IPS DF 6.9 (cell line): Measurements from ENCODE around the gene DNAJB9.

Experiments
- DNase-seq: peaks from one replicate; pipeline ENCODE4 v3.0.0-alpha.2; 2013; ENCODE audit warnings: low read depth, low spot score
- H3K27ac ChIP-seq: one replicate; pipeline ENCODE4 v1.5.1; 2013; ENCODE audit warnings: low read length, control low read depth
- H3K27me3 ChIP-seq: 2 replicates; pipeline ENCODE4 v1.6.1; 2013; ENCODE audit warnings: mild to moderate bottlenecking, low read length; ENCODE audit not compliant: control insufficient read depth, insufficient read depth
- H3K36me3 ChIP-seq: 2 replicates; pipeline ENCODE4 v1.6.1; 2013; ENCODE audit warnings: low read length; ENCODE audit not compliant: control insufficient read depth, insufficient read depth
- H3K4me1 ChIP-seq: 2 replicates; pipeline ENCODE4 v1.6.1; 2013; ENCODE audit warnings: low read length; ENCODE audit not compliant: control insufficient read depth, insufficient read depth
- H3K4me3 ChIP-seq: 2 replicates; pipeline ENCODE4 v1.5.1; 2013; ENCODE audit warnings: mild to moderate bottlenecking, low read length
- H3K9me3 ChIP-seq: 2 replicates; pipeline ENCODE4 v1.6.1; 2013; ENCODE audit warnings: low read length, inconsistent platforms; ENCODE audit not compliant: control insufficient read depth, insufficient read depth
- WGBS: extraction: QIAGEN DNeasy Blood & Tissue Kit; methylation state at CpG from one replicate; pipeline ENCODE4 v1.1.7; 2013; ENCODE audit warnings: mixed read lengths, missing lambda C conversion rate; ENCODE audit not compliant: insufficient read length, insufficient coverage; 5-methylcytosine and 5-hydroxymethylcytosine counted together

The DNAJB9 gene

DNA sequence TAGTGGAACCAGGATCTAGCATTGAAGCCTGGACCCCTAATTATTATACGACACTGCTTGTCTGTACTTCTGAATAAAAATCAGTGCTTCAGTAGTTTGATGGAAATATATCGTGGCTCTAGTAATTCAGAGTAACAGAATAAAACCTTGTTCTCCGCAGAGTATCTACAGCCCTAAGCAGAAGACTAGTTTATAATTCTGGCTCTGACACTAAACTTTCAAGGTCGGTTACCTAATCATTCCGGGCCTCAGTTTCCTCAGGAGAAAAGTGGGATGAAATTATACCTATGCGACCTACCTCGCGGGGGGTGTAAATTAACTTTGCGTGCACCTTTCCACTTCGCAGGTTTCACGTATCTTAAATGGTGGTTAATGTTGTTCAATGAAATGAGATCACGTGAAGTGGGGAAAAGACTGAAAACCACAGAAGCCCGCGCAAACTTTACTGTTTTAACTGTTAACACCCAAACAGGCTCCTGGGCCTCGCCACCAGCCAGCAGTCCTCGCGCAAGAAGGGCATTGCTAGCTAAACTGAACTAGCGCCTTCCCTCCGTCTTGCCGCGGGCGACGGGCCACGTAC lies 783 bp upstream of the DNAJB9 start:
- no peaks in the 10 kb centered on the region; the same call in 1 of the 2 replicates for H3K4me1 ChIP-seq
- peak overlapping the region; percentile 61; the same call in 1 of the 2 replicates for H3K4me3 ChIP-seq
- DNase-seq: no peak
- no peaks in the 10 kb centered on the region for H3K9me3 ChIP-seq
- H3K27me3 ChIP-seq: no peaks in the 10 kb centered on the region
- no CpG with 5 or more reads among the region's 24 CpGs for WGBS
- H3K27ac ChIP-seq: no peak overlapping the region
- H3K36me3 ChIP-seq: no peaks in the 10 kb centered on the region

DNA sequence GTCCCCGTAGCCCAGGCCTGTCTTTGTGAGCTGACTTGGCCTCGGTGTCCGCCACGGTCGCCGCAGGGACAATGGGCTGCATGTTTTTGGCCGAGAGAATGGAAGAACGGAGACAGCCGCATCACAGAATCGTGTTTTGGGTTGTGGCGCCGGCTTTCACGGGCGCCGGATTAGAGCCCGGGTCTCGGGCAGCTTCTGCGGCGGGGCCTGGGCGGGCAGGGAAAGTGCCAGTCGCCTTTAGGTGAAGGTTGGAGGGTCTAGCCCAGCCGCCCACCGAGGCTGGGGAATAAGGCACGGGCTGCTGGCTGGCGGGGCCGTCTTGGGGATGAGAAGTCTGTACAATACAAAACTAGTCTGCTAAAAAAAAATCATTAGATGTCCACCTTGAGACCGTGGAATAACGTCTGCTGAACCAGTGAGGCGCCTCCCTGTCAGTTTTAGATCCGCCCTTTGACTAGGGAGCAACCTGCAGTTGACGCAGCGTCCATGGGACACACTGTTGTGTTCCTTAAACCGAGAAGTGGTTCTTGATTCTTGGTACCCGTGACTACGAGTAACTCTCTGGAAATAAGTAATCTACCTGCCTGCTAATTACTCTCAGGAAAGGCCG lies 577 bp downstream of the DNAJB9 start:
- peak overlapping the region; percentile 63 for H3K4me3 ChIP-seq
- H3K9me3 ChIP-seq: no peaks in the 10 kb centered on the region
- no CpG with 5 or more reads among the region's 36 CpGs for WGBS
- H3K27ac ChIP-seq: no peak overlapping the region
- H3K27me3 ChIP-seq: no peaks in the 10 kb centered on the region
- H3K36me3 ChIP-seq: no peaks in the 10 kb centered on the region
- no peaks in the 10 kb centered on the region; the same call in 1 of the 2 replicates for H3K4me1 ChIP-seq
- DNase-seq: no peak

GRCh38 chr7:108572480-108572879 lies 2.8 kb downstream of the DNAJB9 start:
- DNase-seq: no peak
- no peaks in the 10 kb centered on the region for H3K9me3 ChIP-seq
- H3K4me3 ChIP-seq: no peak overlapping the region
- no peaks in the 10 kb centered on the region; the same call in 1 of the 2 replicates for H3K4me1 ChIP-seq
- no peak overlapping the region for H3K27ac ChIP-seq
- no peaks in the 10 kb centered on the region for H3K36me3 ChIP-seq
- H3K27me3 ChIP-seq: no peaks in the 10 kb centered on the region
- WGBS: 100% methylated on average over 1 of the region's 2 CpGs

DNA sequence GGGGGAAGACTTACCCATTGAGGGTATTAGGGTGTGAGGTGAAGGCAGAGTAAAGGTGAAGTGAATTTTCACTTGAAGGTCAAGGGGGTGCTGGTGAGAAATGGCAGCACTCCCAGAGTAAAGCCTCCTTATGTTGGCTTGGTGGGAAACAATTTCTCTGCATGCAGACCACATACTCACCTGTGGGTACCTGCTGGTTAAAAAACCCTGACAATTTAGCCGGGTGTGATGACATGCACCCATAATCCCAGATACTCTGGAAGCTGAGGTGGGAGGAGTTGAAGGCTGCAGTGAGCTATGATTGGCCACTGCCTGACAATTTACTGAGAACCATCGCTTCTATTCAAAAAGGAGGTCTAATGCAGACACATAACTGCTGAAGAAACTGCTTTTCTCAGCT lies 5.5 kb downstream of the DNAJB9 start:
- no peak overlapping the region for H3K4me3 ChIP-seq
- H3K27me3 ChIP-seq: no peaks in the 10 kb centered on the region
- no peaks in the 10 kb centered on the region for H3K9me3 ChIP-seq
- WGBS: no CpG with 5 or more reads among the region's 2 CpGs
- H3K4me1 ChIP-seq: no peaks in the 10 kb centered on the region
- no peak overlapping the region for H3K27ac ChIP-seq
- DNase-seq: no peak
- peaks cover 5% of the 10 kb centered on the region; the same call in 1 of the 2 replicates for H3K36me3 ChIP-seq

GRCh38 chr7:108576116-108576515 lies 6.4 kb downstream of the DNAJB9 start:
- no peak for DNase-seq
- Histone ChIP-seq H3K27me3 (no peaks in the 10 kb centered on the region), H3K27ac (no peak overlapping the region), H3K4me3 (no peak overlapping the region), H3K36me3 (peaks cover 5% of the 10 kb centered on the region; the same call in 1 of the 2 replicates), H3K4me1 (no peaks in the 10 kb centered on the region), H3K9me3 (peaks cover 1% of the 10 kb centered on the region; the same call in 1 of the 2 replicates)
- WGBS: no CpG with 5 or more reads among the region's 1 CpG

DNA sequence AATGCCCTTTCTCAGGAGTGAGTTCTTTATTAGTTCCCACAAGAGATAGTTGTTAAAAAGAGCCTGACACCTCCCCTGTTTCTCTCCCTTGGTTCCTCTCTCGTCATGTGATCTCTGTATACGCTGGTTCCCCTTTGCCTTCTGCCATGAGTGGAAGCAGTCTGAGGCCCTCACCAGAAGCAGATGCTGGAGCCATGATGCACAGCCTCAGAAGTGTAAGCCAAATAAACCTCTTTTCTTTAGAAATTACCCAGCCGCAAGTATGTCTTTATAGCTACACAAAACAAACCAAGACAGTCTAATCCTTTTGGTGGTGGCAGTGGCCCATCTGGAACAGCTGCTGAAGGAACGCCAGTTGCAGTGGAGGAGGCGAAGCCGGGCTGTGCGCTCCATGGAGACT lies 9.3 kb downstream of the DNAJB9 start:
- Histone ChIP-seq H3K36me3 (peaks cover 5% of the 10 kb centered on the region; the same call in 1 of the 2 replicates), H3K27ac (no peak overlapping the region), H3K4me1 (peaks cover 3% of the 10 kb centered on the region; the same call in 1 of the 2 replicates), H3K9me3 (peaks cover 1% of the 10 kb centered on the region; the same call in 1 of the 2 replicates), H3K27me3 (no peaks in the 10 kb centered on the region), H3K4me3 (no peak overlapping the region)
- WGBS: no CpG with 5 or more reads among the region's 7 CpGs
- no peak for DNase-seq

- Histone ChIP-seq H3K36me3 (peaks cover 5% of the 10 kb centered on the region; the same call in 1 of the 2 replicates), H3K4me3 (no peak overlapping the region)
- WGBS: no CpG with 5 or more reads among the region's 6 CpGs
These were observed 10.6 kb downstream of the DNAJB9 start for GRCh38 chr7:108580298-108580697.

DNA sequence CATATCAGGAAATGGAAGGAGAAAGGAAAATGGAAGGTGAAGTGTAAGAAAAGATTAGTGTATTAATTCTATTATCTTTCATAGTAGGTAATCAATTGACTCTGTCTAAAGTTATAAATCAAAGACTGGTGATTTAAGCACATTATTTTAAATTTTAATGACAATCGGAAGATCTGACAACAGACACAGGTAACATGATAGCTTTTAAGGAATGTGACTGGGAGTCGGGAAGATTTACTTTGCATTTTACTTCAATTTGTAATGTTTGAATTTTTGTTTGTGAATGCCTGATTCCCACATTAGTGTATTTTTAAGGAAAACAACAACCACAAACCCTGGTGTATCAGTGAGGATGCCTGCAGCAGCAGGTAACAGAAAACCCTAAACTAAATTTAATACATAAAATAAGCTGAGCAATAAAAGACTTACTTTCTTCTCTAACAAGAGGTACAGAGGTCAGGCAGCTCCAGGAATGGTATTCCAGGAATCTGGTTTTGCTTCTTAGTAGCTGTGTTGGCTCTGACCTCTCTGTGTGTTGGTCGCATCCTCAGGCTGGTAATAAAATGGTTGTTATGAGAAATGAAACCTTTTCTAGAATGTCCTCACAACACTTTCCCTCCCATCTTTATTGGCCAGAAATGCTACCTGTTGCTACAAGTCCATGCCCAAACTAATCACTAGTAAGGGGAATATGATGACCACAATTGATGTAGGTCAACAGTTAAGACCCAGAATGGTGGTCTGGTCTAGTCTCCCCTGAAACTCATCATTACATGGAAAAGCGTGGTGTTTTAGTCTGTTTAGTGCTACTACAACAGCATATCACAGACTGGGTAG lies 12.2 kb downstream of the DNAJB9 start:
- Histone ChIP-seq H3K4me1 (peaks cover 3% of the 10 kb centered on the region; the same call in 1 of the 2 replicates), H3K27me3 (no peaks in the 10 kb centered on the region), H3K9me3 (peaks cover 1% of the 10 kb centered on the region; the same call in 1 of the 2 replicates), H3K27ac (no peak overlapping the region), H3K36me3 (peaks cover 5% of the 10 kb centered on the region; the same call in 1 of the 2 replicates), H3K4me3 (no peak overlapping the region)
- no peak for DNase-seq
- WGBS: no CpG with 5 or more reads among the region's 4 CpGs

More at GRCh38 chr7:108580298-108580697, 10.6 kb downstream of the DNAJB9 start:
- Histone ChIP-seq H3K4me1 (peaks cover 3% of the 10 kb centered on the region; the same call in 1 of the 2 replicates), H3K9me3 (peaks cover 1% of the 10 kb centered on the region; the same call in 1 of the 2 replicates), H3K27ac (no peak overlapping the region), H3K27me3 (no peaks in the 10 kb centered on the region)
- DNase-seq: no peak

- DNase-seq: no peak
- peaks cover 3% of the 10 kb centered on the region; the same call in 1 of the 2 replicates for H3K4me1 ChIP-seq
- H3K27me3 ChIP-seq: no peaks in the 10 kb centered on the region
- H3K27ac ChIP-seq: no peak overlapping the region
- H3K36me3 ChIP-seq: peaks cover 4% of the 10 kb centered on the region; the same call in 1 of the 2 replicates
- no peak overlapping the region for H3K4me3 ChIP-seq
- H3K9me3 ChIP-seq: peaks cover 1% of the 10 kb centered on the region; the same call in 1 of the 2 replicates
- no CpG with 5 or more reads among the region's 1 CpG for WGBS
These were observed 14.5 kb downstream of the DNAJB9 start for GRCh38 chr7:108584211-108584610.

DNA sequence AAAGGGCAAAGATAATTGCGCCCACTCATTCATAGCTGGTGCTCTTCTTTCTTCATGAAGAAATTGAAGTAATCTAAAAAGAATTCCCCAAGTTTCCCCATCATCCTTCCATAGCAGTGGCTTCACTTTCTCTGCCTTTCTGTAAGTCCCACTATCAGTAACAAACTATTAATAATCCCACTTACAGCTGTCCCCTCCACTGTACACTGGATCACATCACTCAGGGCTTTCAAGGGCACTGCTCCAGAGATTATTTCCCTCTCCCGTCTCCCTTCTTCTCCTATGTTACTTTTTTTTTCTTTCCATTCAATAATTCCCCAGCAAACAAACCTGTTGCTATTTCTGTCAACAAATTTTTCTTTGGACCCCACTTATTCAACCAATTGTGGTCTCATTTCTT lies 16.2 kb downstream of the DNAJB9 start:
- no peak for DNase-seq
- Histone ChIP-seq H3K4me1 (peaks cover 3% of the 10 kb centered on the region; the same call in 1 of the 2 replicates), H3K27ac (no peak overlapping the region), H3K27me3 (no peaks in the 10 kb centered on the region), H3K36me3 (no peaks in the 10 kb centered on the region), H3K9me3 (no peaks in the 10 kb centered on the region), H3K4me3 (no peak overlapping the region)
- 100% methylated on average over 1 of the region's 2 CpGs for WGBS
